GM19372 (cell line): ENCODE data around the gene DAGLA.

ENCODE experiments used
- ATAC-seq: cut with Tn5 transposase; IDR thresholded peaks from one replicate; pipeline ENCODE4 v1.9.1; 2021; ENCODE audit warnings: mild to moderate bottlenecking, low read depth, moderate library complexity; ENCODE audit not compliant: unreplicated experiment

DAGLA gene

GRCh38 chr11:61724437-61724836 lies 44.2 kb downstream of the DAGLA start:
- no peak for ATAC-seq

GRCh38 chr11:61725781-61726231 lies 45.6 kb downstream of the DAGLA start:
- ATAC-seq = no peak

GRCh38 chr11:61726775-61727174 lies 46.6 kb downstream of the DAGLA start:
- ATAC-seq = no peak

- no peak for ATAC-seq
Measured at GRCh38 chr11:61727401-61727811, 47.2 kb downstream of the DAGLA start.

- ATAC-seq = no peak
Measured at GRCh38 chr11:61728066-61728939, 48.1 kb downstream of the DAGLA start.

- no peak for ATAC-seq
Measured at GRCh38 chr11:61728940-61729219, 48.7 kb downstream of the DAGLA start.

- ATAC-seq = no peak
Measured at GRCh38 chr11:61730240-61730994, 50.2 kb downstream of the DAGLA start.

GRCh38 chr11:61731211-61731951 lies 51.2 kb downstream of the DAGLA start:
- ATAC-seq = no peak

GRCh38 chr11:61731952-61732675 lies 51.9 kb downstream of the DAGLA start:
- ATAC-seq = no peak

- no peak for ATAC-seq
Measured at GRCh38 chr11:61732705-61733104, 52.5 kb downstream of the DAGLA start.

- ATAC-seq = no peak
Measured at GRCh38 chr11:61733120-61733978, 53.2 kb downstream of the DAGLA start.

GRCh38 chr11:61734767-61735166 lies 54.6 kb downstream of the DAGLA start:
- ATAC-seq = no peak

- no peak for ATAC-seq
Measured at GRCh38 chr11:61735391-61735790, 55.2 kb downstream of the DAGLA start.

GRCh38 chr11:61736310-61736709 lies 56.1 kb downstream of the DAGLA start:
- ATAC-seq = no peak

GRCh38 chr11:61737131-61737530 lies 56.9 kb downstream of the DAGLA start:
- no peak for ATAC-seq

- no peak for ATAC-seq
Measured at GRCh38 chr11:61737636-61738386, 57.6 kb downstream of the DAGLA start.

GRCh38 chr11:61738776-61739175 lies 58.6 kb downstream of the DAGLA start:
- ATAC-seq = no peak

GRCh38 chr11:61739413-61739812 lies 59.2 kb downstream of the DAGLA start:
- ATAC-seq = no peak

- ATAC-seq = no peak
Measured at GRCh38 chr11:61739966-61740365, 59.8 kb downstream of the DAGLA start.
